Measurements from ENCODE around the gene HMGN4.
"Not testable (repeated sequence)": the region's sequence is repeated elsewhere in the genome, so short reads cannot be mapped to it uniquely, and the experiment has no call there.

The HMGN4 gene

GRCh38 chr6:26537846-26538571 lies at the start of gene HMGN4:
TSS of gene HMGN4 (plus strand) at chr6:26538366. CDS start at chr6:26545207, 6,841 bp downstream.
- DNase-seq (ENCODE audit: low read depth) = peak; percentile 65

DNA sequence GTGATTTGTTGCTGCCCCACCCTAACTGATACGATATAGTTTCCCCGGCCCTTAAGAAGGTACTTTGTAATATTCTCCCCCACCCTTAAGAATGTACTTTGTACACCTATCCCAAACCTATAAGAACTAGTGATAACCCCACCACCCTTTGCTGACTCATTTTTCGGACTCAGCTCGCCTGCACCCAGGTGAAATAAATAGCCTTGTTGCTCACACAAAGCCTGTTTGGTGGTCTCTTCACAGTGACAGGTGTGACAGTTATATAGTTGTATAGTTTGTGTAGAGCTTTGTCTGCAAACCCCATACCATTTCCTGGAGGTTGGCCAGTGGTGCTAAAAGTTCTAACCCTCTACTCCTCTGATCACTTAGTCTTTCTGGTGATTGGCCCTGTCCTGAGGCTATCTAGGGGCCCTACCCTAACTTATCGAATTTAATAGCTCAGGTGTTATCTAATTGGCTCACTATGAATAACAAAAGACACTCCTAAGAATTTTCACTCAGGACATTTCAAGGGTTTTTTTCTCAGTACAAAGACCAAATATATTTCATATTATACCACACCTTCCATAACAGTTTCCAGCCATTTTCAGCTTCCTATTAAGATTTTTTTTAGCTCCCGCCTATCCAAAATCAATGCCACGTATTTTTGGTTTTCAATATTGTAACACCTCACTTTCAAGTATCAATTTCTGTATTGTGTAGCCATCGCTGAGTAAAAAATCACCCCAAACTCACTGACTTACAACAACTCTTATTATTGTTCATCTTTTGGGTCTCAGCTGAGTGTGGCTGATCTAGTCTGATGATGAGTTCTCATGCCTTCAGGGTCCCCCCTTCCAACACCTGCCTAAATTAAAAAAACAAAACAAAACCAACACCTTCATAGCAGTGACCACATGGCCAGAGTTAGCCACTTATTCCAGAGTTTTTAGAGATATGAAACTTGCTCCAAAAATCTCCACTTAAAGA lies 47.9 kb upstream of the HMGN4 start:
- DNase-seq (ENCODE audit: low read depth) = no peak

DNA sequence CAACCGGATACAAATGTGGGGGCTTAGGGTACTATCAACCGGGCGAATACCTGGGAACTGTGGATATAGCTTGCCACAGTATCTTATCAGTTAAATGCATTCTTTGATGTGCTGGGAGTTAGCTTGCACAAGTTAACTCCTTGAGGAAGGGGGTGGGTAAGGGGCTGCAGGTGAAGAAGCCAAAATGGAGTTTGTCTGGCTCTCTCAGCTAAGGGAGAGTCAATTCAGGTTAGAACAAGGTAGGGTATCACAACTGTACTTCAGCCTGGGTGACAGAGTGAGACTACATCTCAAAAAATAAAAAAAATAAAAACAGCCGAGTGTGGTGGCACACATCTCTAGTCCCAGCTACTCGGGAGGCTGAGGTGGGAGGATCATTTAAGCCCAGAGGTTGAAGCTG lies 46.6 kb upstream of the HMGN4 start:
- no peak for DNase-seq (ENCODE audit: low read depth)

DNA sequence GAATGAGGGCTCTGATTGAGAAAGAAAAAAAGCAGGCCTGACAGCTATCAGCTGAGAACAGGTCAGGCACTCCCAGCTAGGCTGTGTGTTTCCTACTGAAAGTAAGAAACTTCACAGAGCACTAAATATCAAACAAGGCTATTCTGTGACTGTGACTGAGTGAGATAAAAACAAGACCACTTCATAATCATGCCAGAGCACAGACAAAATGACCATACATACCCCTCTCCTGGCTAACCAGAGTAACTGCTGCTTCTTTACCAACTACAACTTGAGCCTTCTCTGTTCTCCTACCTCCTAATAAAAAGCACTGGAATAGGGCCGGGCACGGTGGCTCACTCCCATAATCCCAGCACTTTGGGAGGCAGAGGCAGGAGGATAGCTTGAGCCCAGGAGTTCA lies 44.9 kb upstream of the HMGN4 start:
- DNase-seq (ENCODE audit: low read depth) = no peak

- DNase-seq (ENCODE audit: low read depth) = no peak
Observed at GRCh38 chr6:26494117-26494516, 44.0 kb upstream of the HMGN4 start.

- no peak for DNase-seq (ENCODE audit: low read depth)
Observed at GRCh38 chr6:26495281-26495680, 42.9 kb upstream of the HMGN4 start.

- no peak for DNase-seq (ENCODE audit: low read depth)
Observed at GRCh38 chr6:26497610-26498009, 40.6 kb upstream of the HMGN4 start.

DNA sequence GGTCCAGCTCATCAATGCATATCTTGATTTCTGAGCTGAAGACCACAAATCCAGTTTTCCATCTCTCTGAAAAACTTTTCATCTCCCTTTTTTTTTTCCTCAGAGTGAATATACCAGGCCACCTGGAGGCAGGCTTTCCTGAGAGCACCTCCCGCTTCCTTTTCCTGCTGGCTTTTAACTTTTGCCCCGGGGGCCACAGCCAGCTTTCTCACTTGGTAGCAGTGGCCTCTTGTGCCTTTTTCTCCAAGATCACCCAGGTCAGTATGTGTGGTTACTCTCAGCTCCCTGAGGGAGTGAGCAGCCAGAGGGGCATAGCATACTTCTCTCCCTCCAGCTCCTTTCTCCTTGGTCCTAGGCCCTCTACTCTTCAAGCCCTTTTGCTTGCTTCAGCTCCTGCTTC lies 38.1 kb upstream of the HMGN4 start, which contains the start of gene BTN1A1:
TSS of gene BTN1A1 (plus strand) at position 202 of the 400 bp plus-strand sequence. CDS start 984 bp downstream, outside the sequence.
- DNase-seq (ENCODE audit: low read depth) = no peak

GRCh38 chr6:26501482-26501986 lies 36.6 kb upstream of the HMGN4 start:
- no peak for DNase-seq (ENCODE audit: low read depth)

DNA sequence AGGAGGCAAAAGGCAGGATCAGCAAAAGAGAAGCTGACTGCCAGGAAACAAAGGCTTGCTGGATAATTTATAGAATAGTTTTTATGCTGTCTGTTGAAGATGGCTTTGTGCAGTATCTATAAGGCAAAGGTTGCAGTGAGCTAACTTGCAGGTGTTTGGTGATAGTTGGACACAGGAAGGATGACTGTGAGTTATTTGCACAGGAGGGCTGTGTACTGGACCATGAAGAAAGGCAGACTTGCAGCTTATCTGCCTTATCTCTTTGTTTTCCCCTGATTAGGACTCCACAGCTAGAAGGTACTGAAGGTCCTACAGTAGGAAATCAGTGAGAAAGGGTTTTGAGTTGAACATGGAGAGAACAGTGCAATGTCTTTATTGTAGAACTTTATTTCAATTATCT lies 36.0 kb upstream of the HMGN4 start:
- DNase-seq (ENCODE audit: low read depth) = no peak

DNA sequence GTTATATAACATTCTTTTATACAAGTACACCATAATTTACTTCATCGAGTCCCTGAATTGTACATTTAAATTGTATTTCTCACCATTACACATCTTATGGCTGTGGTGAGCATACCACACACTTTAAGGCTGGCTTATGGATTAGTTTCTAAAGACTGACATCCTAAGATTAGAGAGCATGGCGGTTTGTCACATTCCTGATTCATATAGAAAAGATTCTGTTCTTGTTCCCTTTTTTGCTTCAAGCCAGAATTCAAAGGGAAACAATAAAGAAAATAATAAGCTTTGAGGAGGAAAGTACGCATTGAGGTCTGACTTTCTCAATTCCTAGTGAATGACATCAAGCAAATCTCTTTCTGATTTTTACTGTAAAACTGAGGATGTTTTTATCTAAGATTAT lies 35.5 kb upstream of the HMGN4 start:
- no peak for DNase-seq (ENCODE audit: low read depth)

- DNase-seq (ENCODE audit: low read depth) = no peak
Observed at GRCh38 chr6:26507658-26508057, 30.5 kb upstream of the HMGN4 start.

- not testable (repeated sequence) for DNase-seq (ENCODE audit: low read depth)
Observed at GRCh38 chr6:26511033-26511432, 27.1 kb upstream of the HMGN4 start.

- no peak for DNase-seq (ENCODE audit: low read depth)
Observed at GRCh38 chr6:26514984-26515383, 23.2 kb upstream of the HMGN4 start.

GRCh38 chr6:26516481-26517427 lies 21.4 kb upstream of the HMGN4 start:
- no peak for DNase-seq (ENCODE audit: low read depth)

- no peak for DNase-seq (ENCODE audit: low read depth)
Observed at GRCh38 chr6:26519359-26519758, 18.8 kb upstream of the HMGN4 start.

DNA sequence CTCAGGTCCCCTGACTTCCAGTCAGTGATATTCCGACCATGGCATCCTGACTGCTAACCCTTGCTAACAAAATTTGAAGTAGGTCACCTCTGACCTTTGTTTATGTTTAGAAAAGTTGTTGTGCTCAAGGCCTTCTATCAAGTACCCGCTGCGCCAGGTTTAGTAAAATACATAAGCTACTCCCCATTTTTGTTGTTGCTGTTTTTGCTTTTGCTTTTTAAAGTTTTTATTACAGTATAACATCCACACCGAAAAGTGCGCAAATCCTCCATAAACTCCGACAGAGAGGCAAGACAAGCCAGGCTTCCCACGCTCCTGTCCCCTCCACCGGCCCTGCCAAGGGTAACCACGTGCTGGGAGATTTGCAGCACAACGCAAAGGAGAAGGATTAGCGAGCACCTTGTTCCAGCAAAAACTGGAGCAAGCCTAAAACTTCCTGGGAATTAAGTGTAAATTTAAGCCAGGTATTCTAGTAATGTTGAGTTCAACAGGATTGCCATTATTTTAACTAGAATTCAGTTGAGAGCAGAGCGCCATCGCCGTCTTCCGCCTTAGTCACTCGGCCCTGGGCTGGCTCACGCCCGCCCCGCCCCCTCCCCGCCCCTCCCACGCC lies 17.8 kb upstream of the HMGN4 start:
- DNase-seq (ENCODE audit: low read depth) = no peak

- peak; percentile 69 for DNase-seq (ENCODE audit: low read depth)
Observed at GRCh38 chr6:26520850-26521599, 17.1 kb upstream of the HMGN4 start.

DNA sequence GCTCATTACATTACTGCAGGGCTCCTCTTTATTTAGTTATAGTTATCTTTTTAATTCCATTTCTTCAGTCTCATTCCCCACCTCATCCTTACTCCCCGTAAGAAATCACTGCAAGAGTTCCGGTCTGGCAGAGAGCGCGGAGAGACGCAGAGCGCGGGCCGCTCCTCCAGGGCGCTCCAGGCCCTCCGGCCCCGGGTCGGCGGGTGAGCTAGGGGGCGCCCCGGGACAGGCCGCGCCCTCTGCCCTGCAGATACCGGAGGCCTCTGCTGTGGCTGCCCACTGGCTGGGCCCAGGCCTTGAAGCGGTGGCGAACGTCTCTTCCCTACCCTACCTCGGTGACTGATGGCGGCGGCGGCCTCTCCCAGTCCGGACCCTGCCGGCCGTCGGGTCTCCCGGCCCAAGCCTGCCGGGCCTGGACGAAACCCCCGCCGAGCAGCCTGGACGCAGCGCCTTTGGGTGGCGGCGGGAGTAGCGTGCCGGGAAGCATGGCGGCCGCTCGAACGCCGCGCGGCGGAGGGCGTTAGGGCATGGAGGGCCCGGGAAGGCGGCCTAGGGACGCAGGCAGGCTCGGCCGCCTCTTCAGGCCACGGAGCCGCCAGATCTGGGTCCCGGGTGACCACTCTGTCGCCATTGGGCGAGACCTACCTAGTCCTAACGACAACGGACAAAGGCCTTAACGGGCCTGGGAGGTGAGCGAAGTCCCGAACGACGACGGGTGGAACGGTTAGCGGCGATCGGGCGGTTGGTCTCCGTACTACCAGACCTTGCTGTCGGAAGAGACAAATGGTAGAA lies 16.4 kb upstream of the HMGN4 start:
- DNase-seq (ENCODE audit: low read depth) = peak; percentile 61
